Gastroesophageal sphincter (tissue), 3 donors: ENCODE data around the gene SPEM3.

ENCODE experiments used
- CTCF ChIP-seq, 4 experiments: fragments of 200-600 bp in 2 of 4; fragments of 450-650 bp in 2 of 4; sonication (generic) in 1 of 4; IDR thresholded peaks; one replicate each; pipeline ENCODE4 v1.5.1; 2017 to 2019; ENCODE audit warnings: antibody characterized with exemption in 4 of 4, mild to moderate bottlenecking in 2 of 4, moderate library complexity in 2 of 4
- POLR2A ChIP-seq, 2 donors: fragments of 450-650 bp; IDR thresholded peaks; one replicate each; pipeline ENCODE4 v1.6.1; 2017; ENCODE audit warnings: antibody characterized with exemption in 2 of 2, mild to moderate bottlenecking in 2 of 2, moderate library complexity in 1 of 2
- POLR2AphosphoS5 ChIP-seq: sonication (generic); formaldehyde crosslinking; IDR thresholded peaks from one replicate; pipeline ENCODE4 v1.6.1; 2017; ENCODE audit warnings: antibody characterized with exemption

GRCh38 chr17:7459961-7460545 lies 31.4 kb downstream of the SPEM3 start:
- TF ChIP-seq CTCF (IDR thresholded peaks at IDR 0.05) (no peak), POLR2A (IDR thresholded peaks at IDR 0.05) (no peak), POLR2AphosphoS5 (no peak)
